ENCODE measurements around the gene VPS13C.

The VPS13C gene

GRCh38 chr15:61910839-61911369 lies 149.3 kb downstream of the VPS13C start:
- ChIA-PET POLR2A (no interaction called here), CTCF (interaction anchor here (0.9 to 1.4 kb wide), 3 partner anchors 9 to 83 kb away, joined by 3 to 5 read pairs (median 3); no protein-coding TSS in a partner anchor)
- no peak for DNase-seq (ENCODE audit: extremely low spot score)
- TF ChIP-seq, protein P1, sequence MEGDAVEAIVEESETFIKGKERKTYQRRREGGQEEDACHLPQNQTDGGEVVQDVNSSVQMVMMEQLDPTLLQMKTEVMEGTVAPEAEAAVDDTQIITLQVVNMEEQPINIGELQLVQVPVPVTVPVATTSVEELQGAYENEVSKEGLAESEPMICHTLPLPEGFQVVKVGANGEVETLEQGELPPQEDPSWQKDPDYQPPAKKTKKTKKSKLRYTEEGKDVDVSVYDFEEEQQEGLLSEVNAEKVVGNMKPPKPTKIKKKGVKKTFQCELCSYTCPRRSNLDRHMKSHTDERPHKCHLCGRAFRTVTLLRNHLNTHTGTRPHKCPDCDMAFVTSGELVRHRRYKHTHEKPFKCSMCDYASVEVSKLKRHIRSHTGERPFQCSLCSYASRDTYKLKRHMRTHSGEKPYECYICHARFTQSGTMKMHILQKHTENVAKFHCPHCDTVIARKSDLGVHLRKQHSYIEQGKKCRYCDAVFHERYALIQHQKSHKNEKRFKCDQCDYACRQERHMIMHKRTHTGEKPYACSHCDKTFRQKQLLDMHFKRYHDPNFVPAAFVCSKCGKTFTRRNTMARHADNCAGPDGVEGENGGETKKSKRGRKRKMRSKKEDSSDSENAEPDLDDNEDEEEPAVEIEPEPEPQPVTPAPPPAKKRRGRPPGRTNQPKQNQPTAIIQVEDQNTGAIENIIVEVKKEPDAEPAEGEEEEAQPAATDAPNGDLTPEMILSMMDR (IDR thresholded peaks at IDR 0.05; ENCODE audit: control extremely low read depth, extremely low read depth, low read depth, missing control alignments), result no peak

DNA sequence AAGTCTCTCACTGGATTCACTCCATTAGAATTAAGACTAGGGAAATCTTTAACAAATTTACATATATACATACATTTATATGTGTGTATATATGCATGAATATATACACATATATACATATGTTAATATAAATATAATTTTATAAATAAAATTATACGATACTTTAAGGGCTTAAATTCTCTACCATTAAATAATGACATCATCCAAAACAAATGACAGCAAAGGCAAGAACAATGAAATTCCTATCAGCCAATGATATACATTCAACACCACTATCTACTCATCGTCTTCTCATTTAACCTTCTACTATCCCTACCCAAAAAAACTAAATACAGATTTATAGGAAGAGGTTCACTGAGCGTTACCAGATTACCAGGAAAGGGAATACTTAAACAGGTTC lies 152.0 kb downstream of the VPS13C start:
- DNase-seq (ENCODE audit: extremely low spot score), result no peak
- TF ChIP-seq, protein P1 (IDR thresholded peaks at IDR 0.05; ENCODE audit: control extremely low read depth, extremely low read depth, low read depth, missing control alignments), result no peak
- CTCF ChIA-PET, result no interaction called here
- POLR2A ChIA-PET, result no interaction called here

DNA sequence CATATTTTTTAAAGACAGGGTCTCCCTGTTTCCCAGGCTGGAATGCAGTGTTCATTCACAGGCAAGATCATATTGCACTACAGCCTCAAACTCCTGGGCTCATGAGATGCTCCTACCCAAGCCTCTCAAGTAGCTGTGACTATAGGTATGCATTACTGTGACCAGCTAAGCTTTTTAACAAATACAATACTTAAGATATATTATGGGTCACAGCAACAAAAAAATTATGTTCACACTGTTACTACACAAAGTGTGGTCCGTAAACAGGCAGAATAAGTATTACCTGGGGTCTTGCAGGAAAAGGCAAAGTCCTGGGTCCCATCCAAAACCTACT lies 152.5 kb downstream of the VPS13C start:
- TF ChIP-seq, protein P1 (IDR thresholded peaks at IDR 0.05; ENCODE audit: control extremely low read depth, extremely low read depth, low read depth, missing control alignments), result no peak
- CTCF ChIA-PET, result no interaction called here
- POLR2A ChIA-PET, result no interaction called here
- DNase-seq (ENCODE audit: extremely low spot score), result no peak

DNA sequence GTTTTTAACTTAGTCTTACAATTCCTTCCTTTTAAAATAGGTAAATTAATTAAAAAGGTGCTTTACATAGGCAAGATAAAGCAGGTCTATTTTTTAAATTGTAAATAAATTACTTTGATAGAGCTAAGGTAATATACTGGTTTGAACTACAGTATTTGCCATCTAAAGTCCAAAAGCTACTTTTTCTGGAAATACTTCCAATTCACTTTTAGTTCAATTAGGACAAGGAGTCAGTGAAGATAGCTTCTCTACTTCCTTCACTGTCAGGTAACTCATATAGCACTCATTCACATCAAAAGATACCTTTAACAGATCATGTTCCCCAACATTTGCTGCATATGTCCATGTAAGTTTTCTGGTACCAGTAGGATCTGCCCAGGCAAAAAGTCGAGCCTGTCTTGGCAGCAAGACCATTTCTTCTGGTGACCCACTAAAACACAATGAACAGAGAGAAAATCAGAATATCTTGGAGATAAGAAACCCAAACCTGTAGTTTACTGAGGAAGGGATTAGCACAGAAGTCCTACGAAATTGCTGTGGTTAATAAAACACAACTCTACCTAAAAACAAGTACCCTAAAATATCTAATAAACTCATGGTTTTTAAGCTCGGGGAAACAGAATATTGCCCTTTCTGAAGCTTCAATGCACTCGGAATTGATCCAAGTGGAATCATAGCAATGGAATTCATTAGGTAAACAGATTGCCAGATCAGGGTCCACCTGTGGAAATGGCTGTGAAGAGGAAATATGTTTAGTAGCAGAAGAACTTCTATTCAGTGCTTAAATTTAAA lies 153.1 kb downstream of the VPS13C start:
- TF ChIP-seq, protein P1 (IDR thresholded peaks at IDR 0.05; ENCODE audit: control extremely low read depth, extremely low read depth, low read depth, missing control alignments), result no peak
- ChIA-PET CTCF (interaction anchor here (0.5 to 1.7 kb wide), 3 partner anchors 11 to 115 kb away, joined by 3 to 5 read pairs (median 3); no protein-coding TSS in a partner anchor), POLR2A (no interaction called here)
- DNase-seq (ENCODE audit: extremely low spot score), result no peak

GRCh38 chr15:61893146-61893545 lies 167.1 kb downstream of the VPS13C start:
- DNase-seq (ENCODE audit: extremely low spot score), result no peak
- ChIA-PET POLR2A (no interaction called here), CTCF (no interaction called here)
- TF ChIP-seq, protein P1 (IDR thresholded peaks at IDR 0.05; ENCODE audit: control extremely low read depth, extremely low read depth, low read depth, missing control alignments), result no peak

GRCh38 chr15:61892140-61892539 lies 168.1 kb downstream of the VPS13C start:
- POLR2A ChIA-PET, result no interaction called here
- TF ChIP-seq, protein P1 (IDR thresholded peaks at IDR 0.05; ENCODE audit: control extremely low read depth, extremely low read depth, low read depth, missing control alignments), result no peak
- CTCF ChIA-PET, result no interaction called here
- no peak for DNase-seq (ENCODE audit: extremely low spot score)
